H1 (cell line): Measurements from ENCODE around the gene CFAP91. TPM values are rescaled to one million over a fixed set of nuclear protein-coding genes. Genes with fewer than 3 reads are reported as not detected.

ENCODE experiments used
- TAF1 ChIP-seq: IDR thresholded peaks from 2 replicates; pipeline ENCODE4 v1.6.1; 2011; ENCODE audit warnings: mild to moderate bottlenecking, low read depth, low read length
- polyA plus RNA-seq, 7 experiments: library from polyadenylated mRNA; depleted of rRNA in 3 of 7; stranded (reverse) in 5 of 7; unstranded in 2 of 7; fragments of >200 nt in 5 of 7; fragments of 200-250 nt in 2 of 7; gene quantifications; 1 replicate in 5 of 7; 2 replicates in 1 of 7; 4 replicates in 1 of 7; pipeline versions ENCODE4 v1.2.1 to v1.2.3, GENCODE V29; 2011 to 2013; ENCODE audit warnings: missing spikeins in 2 of 7, mixed read lengths in 2 of 7
- total RNA-seq: library from RNA; stranded (reverse); fragmentation: NEBNext Ultra II Directional; extraction: Animal tissue kit (Norgen Biotek cat#: 25700); gene quantifications from 2 replicates; pipeline ENCODE4 v1.2.1, GENCODE V29; 2021

CFAP91 gene
- total and polyA plus RNA-seq, 2 of the 8 experiments (the other 6 are each of a cell fraction or from before 2014, with no cell fraction given): 5.4 to 7.4 TPM

DNA sequence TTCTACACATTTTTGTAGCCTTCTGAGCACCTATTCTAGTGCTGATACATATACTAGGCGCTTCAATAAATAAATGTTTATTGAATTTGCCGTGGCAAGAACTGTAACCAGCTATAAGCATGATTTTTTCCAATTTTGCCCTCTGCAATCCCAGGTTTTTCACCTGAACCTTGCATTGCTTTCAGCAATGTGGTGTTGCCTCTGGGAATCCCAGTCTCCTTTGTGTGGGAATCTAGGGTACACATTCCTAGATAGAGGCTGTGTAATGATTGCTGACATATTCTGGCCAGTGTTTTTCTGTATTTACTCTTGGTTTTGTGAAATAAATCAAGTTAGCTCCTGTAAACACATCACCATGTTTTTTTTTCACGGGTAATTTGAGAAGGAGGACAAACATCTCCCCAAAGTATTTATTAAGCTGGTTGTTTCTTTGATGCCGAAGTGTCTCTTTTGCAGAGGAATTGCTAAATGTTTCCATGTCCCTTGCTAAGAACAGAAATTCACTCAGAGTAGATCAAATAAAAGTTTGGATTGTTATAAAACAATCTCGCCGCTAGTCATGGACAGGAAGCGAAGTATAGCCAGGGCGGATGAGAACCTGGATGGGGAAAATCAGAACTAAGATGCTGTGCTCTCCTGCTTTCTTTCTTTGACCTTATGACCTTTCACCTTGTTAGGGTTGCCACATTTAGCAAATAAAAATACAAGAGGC, 1.2 kb downstream of the CFAP91 start (continued):
- no peak for TF ChIP-seq TAF1
